GM19238 (cell line): ENCODE data around the gene OR2M2.

Source experiments
- DNase-seq: peaks from one replicate; pipeline ENCODE4 v3.0.0; 2011; ENCODE audit warnings: low spot score; ENCODE audit not compliant: insufficient read length

OR2M2 gene

DNA sequence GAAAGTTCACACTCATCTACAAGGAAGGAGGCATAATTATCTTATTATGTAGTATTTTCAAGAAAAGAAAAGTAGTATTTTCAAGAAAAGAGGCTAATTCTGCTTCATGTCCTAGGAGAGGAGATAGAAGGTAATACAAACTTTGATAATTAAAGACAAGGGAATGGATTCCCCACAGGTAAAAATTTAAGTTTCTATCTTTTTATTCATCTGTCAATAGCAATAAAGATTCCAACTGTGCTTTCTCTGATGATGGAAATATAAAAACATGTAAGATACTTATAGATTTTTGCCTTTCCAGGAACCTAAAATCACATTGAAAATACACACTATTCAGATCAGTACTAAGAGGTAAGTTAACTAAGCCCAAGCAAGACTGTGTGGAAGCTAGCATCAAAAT, at the start of gene OR2M2:
OR2M2 (plus strand) TSS at position 301 of the 400 bp plus-strand sequence. CDS start 5,165 bp downstream, outside the sequence.
- DNase-seq = no peak

DNA sequence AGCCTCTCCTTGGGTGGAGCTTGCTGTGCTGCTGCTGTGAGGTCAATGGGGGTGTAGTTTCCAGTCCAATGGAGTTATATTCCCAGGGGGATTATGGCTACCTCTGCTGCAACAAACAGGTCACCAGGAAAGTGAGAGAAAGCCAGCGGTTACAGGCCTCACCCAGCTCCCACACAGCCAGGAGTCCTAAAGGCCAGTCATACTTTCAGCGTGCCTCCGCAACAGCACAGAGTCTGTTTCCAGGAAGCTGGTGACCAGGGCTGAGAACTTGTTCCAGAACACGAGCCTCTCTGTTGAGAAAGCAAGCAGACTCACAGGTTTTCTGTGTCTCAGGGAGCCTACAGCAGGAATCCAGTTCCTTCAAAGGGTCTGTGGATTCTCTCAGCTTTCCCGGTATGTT, 47.0 kb upstream of the OR2M2 start:
- no peak for DNase-seq

GRCh38 chr1:248136811-248137210, 37.8 kb upstream of the OR2M2 start:
- no peak for DNase-seq

DNA sequence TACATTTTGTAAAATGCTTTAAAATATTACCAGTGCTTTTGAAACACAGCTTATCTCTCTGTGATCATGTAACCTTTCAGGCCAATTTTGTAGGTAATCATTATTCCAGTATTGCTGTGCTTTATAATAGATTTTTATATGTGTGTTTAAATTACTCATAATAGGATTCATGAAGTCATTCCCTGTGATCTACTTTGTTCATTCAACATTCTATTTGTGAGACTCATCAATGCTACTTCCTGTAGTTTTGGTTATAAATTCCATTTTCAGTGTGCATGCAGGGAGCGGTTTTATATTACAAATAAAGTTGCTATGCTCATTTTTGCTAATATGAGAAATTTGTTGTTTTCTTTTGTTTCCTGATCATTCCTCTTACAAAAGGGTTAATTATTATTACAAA, 33.8 kb upstream of the OR2M2 start:
- DNase-seq = no peak

GRCh38 chr1:248143311-248143710, 31.3 kb upstream of the OR2M2 start:
- no peak for DNase-seq

GRCh38 chr1:248144513-248145198, 30.0 kb upstream of the OR2M2 start, which contains the start of gene OR2M5:
TSS of gene OR2M5 (plus strand) at chr1:248145148. CDS start at chr1:248145148, 0 bp downstream.
- DNase-seq = no peak

GRCh38 chr1:248152056-248152827, 22.4 kb upstream of the OR2M2 start:
- no peak for DNase-seq

GRCh38 chr1:248155927-248156326, 18.7 kb upstream of the OR2M2 start:
- DNase-seq = no peak

DNA sequence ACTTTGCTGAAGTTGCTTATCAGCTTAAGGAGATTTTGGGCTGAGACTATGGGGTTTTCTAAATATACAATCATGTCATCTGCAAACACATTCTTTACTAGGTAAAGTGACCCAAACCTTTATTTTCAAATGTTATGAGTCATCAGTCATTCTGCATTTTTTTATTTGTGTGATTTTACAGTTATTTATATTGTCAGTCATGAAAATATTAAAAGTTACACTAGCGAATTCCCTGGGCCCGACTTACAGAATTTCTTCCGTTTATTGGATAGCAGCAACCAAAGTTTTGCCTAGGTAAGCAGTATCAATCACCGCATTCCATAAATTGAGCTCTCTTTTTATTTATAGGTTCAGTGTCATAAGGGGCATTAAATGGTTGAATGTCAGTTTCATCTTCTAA, 15.9 kb upstream of the OR2M2 start:
- no peak for DNase-seq

- DNase-seq = no peak
Observed at GRCh38 chr1:248164031-248164430, 10.6 kb upstream of the OR2M2 start.

DNA sequence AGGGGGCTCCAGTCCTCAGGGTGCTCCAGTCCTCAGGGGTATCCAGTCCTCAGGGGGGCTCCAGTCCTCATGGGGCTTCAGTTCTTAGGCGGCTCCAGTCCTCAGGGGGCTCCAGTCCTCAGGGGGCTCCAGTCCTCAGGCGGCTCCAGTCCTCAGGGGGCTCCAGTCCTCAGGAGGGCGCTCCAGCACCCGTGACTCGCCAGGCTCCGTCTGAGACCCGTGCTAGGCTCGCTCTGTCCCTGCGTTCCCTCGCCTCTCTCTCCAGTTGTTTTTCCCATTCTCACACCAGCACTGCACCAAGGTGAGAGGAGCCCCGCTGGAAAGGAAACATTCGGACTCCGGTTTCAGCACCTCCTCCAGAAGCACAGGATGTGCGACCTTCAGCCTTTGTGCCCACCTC, 9.4 kb upstream of the OR2M2 start:
- no peak for DNase-seq

- DNase-seq = no peak
Observed at GRCh38 chr1:248183996-248184395, 9.4 kb downstream of the OR2M2 start.

- DNase-seq = no peak
Observed at GRCh38 chr1:248187363-248187762, 12.7 kb downstream of the OR2M2 start.

GRCh38 chr1:248189026-248189425, 14.4 kb downstream of the OR2M2 start:
- no peak for DNase-seq

GRCh38 chr1:248194117-248194516, 19.5 kb downstream of the OR2M2 start:
- DNase-seq = no peak

DNA sequence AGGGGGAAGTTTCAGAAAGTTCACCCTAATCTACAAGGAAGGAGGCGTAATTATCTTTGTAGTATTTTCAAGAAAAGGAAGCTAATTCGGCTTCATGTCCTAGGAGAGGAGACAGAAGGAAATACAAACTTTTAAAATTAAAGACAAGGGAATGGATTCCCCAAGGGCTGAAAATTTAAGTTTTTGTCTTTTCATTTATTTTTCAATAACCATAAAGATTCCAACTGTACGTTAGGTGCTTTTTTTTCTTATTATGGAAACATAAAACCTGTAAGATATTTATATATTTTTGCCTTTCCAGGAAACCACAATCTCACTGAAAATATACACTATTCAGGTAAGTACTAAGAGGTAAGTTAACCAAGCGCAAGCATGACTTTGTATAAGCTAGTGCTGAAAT, 22.3 kb downstream of the OR2M2 start, which contains the start of gene OR2M3:
OR2M3 (plus strand) TSS at position 301 of the 400 bp plus-strand sequence. CDS start 5,803 bp downstream, outside the sequence.
- no peak for DNase-seq

DNA sequence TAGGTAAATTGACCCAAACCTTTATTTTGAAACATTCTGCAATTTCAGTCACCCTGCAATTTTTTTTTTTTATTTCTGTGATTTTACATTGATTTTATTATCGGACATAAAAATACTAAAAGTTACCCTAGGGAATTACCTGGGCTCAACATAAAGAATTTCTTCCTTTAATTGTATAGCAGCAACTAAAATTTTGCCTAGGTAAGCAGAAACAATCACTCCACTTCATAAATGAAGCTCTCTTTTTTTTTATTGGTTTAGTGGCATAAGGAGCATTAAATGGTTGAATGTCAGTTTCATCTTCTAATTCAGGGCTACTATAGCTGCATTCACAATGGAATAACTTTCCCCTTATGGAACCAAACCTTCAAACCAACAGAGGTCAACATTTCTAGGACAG, 41.3 kb downstream of the OR2M2 start:
- no peak for DNase-seq

GRCh38 chr1:248225537-248225936, 50.9 kb downstream of the OR2M2 start:
- DNase-seq = no peak

DNA sequence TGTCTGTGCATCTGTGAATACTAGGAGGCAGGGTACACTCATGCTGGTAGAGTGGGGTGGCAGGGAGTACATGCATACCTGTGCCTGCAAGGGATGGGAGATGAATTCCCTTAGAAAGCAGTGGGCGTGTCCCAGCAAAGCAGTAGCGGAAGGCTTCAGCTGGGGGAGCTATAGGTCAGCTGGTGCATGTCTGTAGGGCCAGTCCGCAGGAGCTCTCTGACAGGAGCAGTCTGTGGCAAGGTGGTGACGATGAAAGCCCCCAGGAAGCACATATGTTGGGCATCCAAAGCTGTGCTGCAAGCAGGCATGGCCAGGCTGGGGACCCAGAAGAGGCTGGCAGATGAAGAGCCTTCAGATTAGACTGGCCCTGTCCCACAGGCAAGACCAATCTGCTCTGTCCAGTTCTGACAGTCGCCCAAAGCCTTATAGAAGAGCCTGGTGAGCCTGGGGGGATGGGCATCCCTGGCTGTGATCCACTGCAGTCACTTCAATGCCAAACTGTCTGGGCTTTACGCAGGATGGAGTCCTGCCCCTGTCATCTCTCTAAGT, 54.8 kb downstream of the OR2M2 start:
- DNase-seq = no peak
